ENCODE measurements around the gene FSD2. TPM values are rescaled to one million over a fixed set of nuclear protein-coding genes. Genes with fewer than 3 reads are reported as not detected.
"Not testable (repeated sequence)": the region's sequence is repeated elsewhere in the genome, so short reads cannot be mapped to it uniquely, and the experiment has no call there.

Gene FSD2
- total RNA-seq, 1 donor from 2014 or later, result not detected

GRCh38 chr15:82831894-82832600, 26.2 kb upstream of the FSD2 start:
- FAIRE-seq, result no peak
- no peak for DNase-seq (ENCODE audit: low spot score in 2 of 2)

- DNase-seq (ENCODE audit: low spot score in 2 of 2) (no peak), FAIRE-seq (no peak)
Measured at GRCh38 chr15:82830427-82831173, 24.7 kb upstream of the FSD2 start.

GRCh38 chr15:82829234-82829633, 23.4 kb upstream of the FSD2 start:
- DNase-seq (ENCODE audit: low spot score in 2 of 2), result no peak
- FAIRE-seq, result no peak

- FAIRE-seq (no peak), DNase-seq (ENCODE audit: low spot score in 2 of 2) (no peak)
Measured at GRCh38 chr15:82828075-82828474, 22.2 kb upstream of the FSD2 start.

GRCh38 chr15:82823049-82823448, 17.2 kb upstream of the FSD2 start:
- FAIRE-seq (no peak), DNase-seq (ENCODE audit: low spot score in 2 of 2) (no peak)

- FAIRE-seq; DNase-seq (ENCODE audit: low spot score in 2 of 2): not testable (repeated sequence)
Measured at GRCh38 chr15:82821851-82822250, 16.0 kb upstream of the FSD2 start.

GRCh38 chr15:82821396-82821795, 15.5 kb upstream of the FSD2 start:
- FAIRE-seq; DNase-seq (ENCODE audit: low spot score in 2 of 2): not testable (repeated sequence)

GRCh38 chr15:82820128-82820527, 14.3 kb upstream of the FSD2 start:
- FAIRE-seq (no peak), DNase-seq (ENCODE audit: low spot score in 2 of 2) (no peak)

- DNase-seq (ENCODE audit: low spot score in 2 of 2) (no peak), FAIRE-seq (no peak)
Measured at GRCh38 chr15:82812994-82813393, 7.1 kb upstream of the FSD2 start.

GRCh38 chr15:82810890-82811426, 5.1 kb upstream of the FSD2 start:
- FAIRE-seq (no peak), DNase-seq (ENCODE audit: low spot score in 2 of 2) (no peak)

GRCh38 chr15:82810061-82810889, 4.4 kb upstream of the FSD2 start:
- FAIRE-seq (no peak), DNase-seq (ENCODE audit: low spot score in 2 of 2) (peak in 1 of 2 donors; percentile 40)

GRCh38 chr15:82809308-82810060, 3.6 kb upstream of the FSD2 start, which contains the start of gene WHAMM:
Gene WHAMM (plus strand): TSS chr15:82809628. CDS start chr15:82809727, 99 bp downstream.
- FAIRE-seq (peak; percentile 95), DNase-seq (ENCODE audit: low spot score in 2 of 2) (peak; percentile 89 to 90)

GRCh38 chr15:82808634-82809041, 2.8 kb upstream of the FSD2 start:
- FAIRE-seq, result no peak
- DNase-seq (ENCODE audit: low spot score in 2 of 2), result no peak

- no peak for DNase-seq (ENCODE audit: low spot score in 2 of 2)
Measured at GRCh38 chr15:82807920-82808633, 2.2 kb upstream of the FSD2 start.

GRCh38 chr15:82804575-82804949, 1.3 kb downstream of the FSD2 start:
- no peak for FAIRE-seq
- DNase-seq (ENCODE audit: low spot score in 2 of 2), result no peak

More at GRCh38 chr15:82807920-82808633, 2.2 kb upstream of the FSD2 start:
- FAIRE-seq, result no peak

- DNase-seq (ENCODE audit: low spot score in 2 of 2), result no peak
Measured at GRCh38 chr15:82803793-82804574, 1.9 kb downstream of the FSD2 start.

GRCh38 chr15:82802497-82802896, 3.4 kb downstream of the FSD2 start:
- no peak for DNase-seq (ENCODE audit: low spot score in 2 of 2)
- no peak for FAIRE-seq

More at GRCh38 chr15:82803793-82804574, 1.9 kb downstream of the FSD2 start:
- FAIRE-seq, result no peak

- FAIRE-seq (no peak), DNase-seq (ENCODE audit: low spot score in 2 of 2) (no peak)
Measured at GRCh38 chr15:82799183-82799841, 6.6 kb downstream of the FSD2 start.
